DOHH2 (cell line): Measurements from ENCODE around the gene GABRB1.

Experiments used
- CTCF ChIP-seq: fragments of 200-600 bp; sonication (generic); IDR thresholded peaks from one replicate; pipeline ENCODE4 v1.5.1; 2014; ENCODE audit warnings: antibody characterized with exemption, mild to moderate bottlenecking, low read depth, low read length; ENCODE audit not compliant: poor library complexity, severe bottlenecking
- EZH2phosphoT487 ChIP-seq: fragments of 200-600 bp; sonication (generic); IDR thresholded peaks from 2 replicates; pipeline ENCODE4 v1.6.1; 2017; ENCODE audit warnings: borderline replicate concordance, mild to moderate bottlenecking, antibody characterized with exemption, low read length, moderate library complexity, mixed read lengths

DNA sequence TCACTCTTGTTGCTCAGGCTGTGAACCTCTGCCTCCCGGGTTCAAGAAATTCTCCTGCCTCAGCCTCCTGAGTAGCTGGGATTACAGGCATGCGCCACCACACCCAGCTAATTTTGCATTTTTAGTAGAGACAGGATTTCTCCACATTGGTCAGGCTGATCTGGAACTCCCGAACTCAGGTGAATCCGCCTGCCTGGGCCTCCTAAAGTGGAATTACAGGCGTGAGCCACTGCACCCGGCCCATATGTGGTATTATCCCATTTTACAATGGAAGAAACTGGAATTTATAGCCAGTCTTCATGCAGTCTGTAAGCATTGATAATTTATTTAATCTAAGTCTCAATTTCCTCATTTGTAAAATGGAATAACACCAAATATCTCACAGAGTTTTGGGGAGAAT lies 161.8 kb downstream of the GABRB1 start:
- TF ChIP-seq CTCF (no peak), EZH2phosphoT487 (no peak)
